Right hindlimb (tissue), 1 donor: Measurements from ENCODE around the gene RRM2.
"Not testable (repeated sequence)": the region's sequence is repeated elsewhere in the genome, so short reads cannot be mapped to it uniquely, and the experiment has no call there.

Experiments
- DNase-seq: peaks from one replicate; pipeline ENCODE4 v3.0.0-alpha.2; 2018

The RRM2 gene

GRCh38 chr2:10135296-10136089, 13.0 kb downstream of the RRM2 start:
- no peak for DNase-seq

- no peak for DNase-seq
These were observed 13.8 kb downstream of the RRM2 start for GRCh38 chr2:10136101-10136934.

GRCh38 chr2:10137053-10137843, 14.7 kb downstream of the RRM2 start:
- DNase-seq: no peak

GRCh38 chr2:10139536-10139935, 17.0 kb downstream of the RRM2 start:
- DNase-seq: no peak

- no peak for DNase-seq
These were observed 18.5 kb downstream of the RRM2 start for GRCh38 chr2:10140841-10141610.

- DNase-seq: no peak
These were observed 19.4 kb downstream of the RRM2 start for GRCh38 chr2:10141736-10142639.

GRCh38 chr2:10142640-10142965, 20.1 kb downstream of the RRM2 start:
- DNase-seq: no peak

GRCh38 chr2:10144771-10145518, 22.4 kb downstream of the RRM2 start:
- DNase-seq: no peak

- no peak for DNase-seq
These were observed 23.2 kb downstream of the RRM2 start for GRCh38 chr2:10145519-10146357.

GRCh38 chr2:10146366-10147005, 23.9 kb downstream of the RRM2 start:
- no peak for DNase-seq

- not testable (repeated sequence) for DNase-seq
These were observed 24.6 kb downstream of the RRM2 start for GRCh38 chr2:10147050-10147660.

- DNase-seq: no peak
These were observed 25.7 kb downstream of the RRM2 start for GRCh38 chr2:10148268-10148667.

GRCh38 chr2:10149635-10150034, 27.1 kb downstream of the RRM2 start:
- DNase-seq: no peak

GRCh38 chr2:10150436-10150835, 27.9 kb downstream of the RRM2 start:
- no peak for DNase-seq

- no peak for DNase-seq
These were observed 28.9 kb downstream of the RRM2 start for GRCh38 chr2:10151462-10151861.

- no peak for DNase-seq
These were observed 34.8 kb downstream of the RRM2 start for GRCh38 chr2:10157293-10157692.

- no peak for DNase-seq
These were observed 36.1 kb downstream of the RRM2 start for GRCh38 chr2:10158681-10159080.

GRCh38 chr2:10159086-10159485, 36.5 kb downstream of the RRM2 start:
- no peak for DNase-seq
